Thyroid gland (tissue), 4 donors: Measurements from ENCODE around the gene ZFP36L1. TPM values are rescaled to one million over a fixed set of nuclear protein-coding genes. Genes with fewer than 3 reads are reported as not detected.

Source experiments
- DNase-seq, 2 donors: peaks; one replicate each; pipeline ENCODE4 v3.0.0-alpha.2; 2019
- H3K27ac ChIP-seq, 3 donors: fragments of 200-600 bp; sonication (generic); 1 replicate in 2 of 3; 2 replicates in 1 of 3; pipeline ENCODE4 v1.5.1; 2016 to 2019; ENCODE audit warnings: mild to moderate bottlenecking in 1 of 3, moderate library complexity in 1 of 3
- H3K27me3 ChIP-seq: fragments of 200-600 bp; sonication (generic); one replicate; pipeline ENCODE4 v1.5.1; 2019
- H3K36me3 ChIP-seq, 2 donors: fragments of 200-600 bp; sonication (generic); one replicate each; pipeline ENCODE4 v1.5.1; 2016 to 2019
- H3K4me1 ChIP-seq, 2 donors: fragments of 200-600 bp; sonication (generic); one replicate each; pipeline ENCODE4 v1.5.1; 2017 to 2019
- H3K4me3 ChIP-seq, 3 donors: fragments of 200-600 bp; sonication (generic); replicated peaks in 1 of 3; 1 replicate in 2 of 3; 2 replicates in 1 of 3; pipeline ENCODE4 v1.5.1; 2016; ENCODE audit warnings: mild to moderate bottlenecking in 1 of 3
- H3K9me3 ChIP-seq: fragments of 200-600 bp; sonication (generic); one replicate; pipeline ENCODE4 v1.5.1; 2017
- CTCF ChIP-seq, 6 experiments: fragments of 200-600 bp in 3 of 6; fragments of 450-650 bp in 3 of 6; sonication (generic) in 3 of 6; IDR thresholded peaks; one replicate each; pipeline ENCODE4 v1.5.1; 2016 to 2019; ENCODE audit warnings: antibody characterized with exemption in 6 of 6, mild to moderate bottlenecking in 2 of 6, inconsistent platforms in 1 of 6, moderate library complexity in 1 of 6
- POLR2A ChIP-seq, 2 donors: fragments of 450-650 bp; IDR thresholded peaks; one replicate each; pipeline ENCODE4 v1.6.1; 2017; ENCODE audit warnings: antibody characterized with exemption in 2 of 2, mild to moderate bottlenecking in 2 of 2, moderate library complexity in 1 of 2
- WGBS, 2 donors: methylation state at CpG; one replicate each; pipeline ENCODE4 v1.1.5; 2017; 5-methylcytosine and 5-hydroxymethylcytosine counted together
- intact Hi-C: fragments of 100-400 bp; cut with DNase I; formaldehyde crosslinking; loops from one replicate; pipeline ENCODE4 v1.15.1; 2023
- total RNA-seq, 4 donors: library from RNA; depleted of rRNA; stranded (reverse); fragments of >200 nt; gene quantifications; one replicate each; pipeline ENCODE4 v1.2.3, GENCODE V29; 2016

ZFP36L1 gene
- total RNA-seq, 4 donors from 2014 or later, result 96.9 to 274 (median 127) TPM

GRCh38 chr14:68762953-68763764 lies 29.7 kb downstream of the ZFP36L1 start:
- Histone ChIP-seq H3K27me3 (no peaks in the 10 kb centered on the region), H3K27ac (peak overlapping the region in 2 of 3 donors; percentile 21 to 51), H3K9me3 (no peaks in the 10 kb centered on the region), H3K4me3 (no peak overlapping the region), H3K36me3 (no peaks in the 10 kb centered on the region), H3K4me1 (peaks cover 4 to 16% of the 10 kb centered on the region in 2 donors)
- DNase-seq, result peak; percentile 38 to 52
- intact Hi-C loops, result no loop called here
- 40 to 51% methylated on average over 11 of the region's 11 CpGs for WGBS, 2 donors
- TF ChIP-seq POLR2A (IDR thresholded peaks at IDR 0.05) (no peak), CTCF (IDR thresholded peaks at IDR 0.05) (no peak)

- Histone ChIP-seq H3K4me1 (peaks cover 4 to 22% of the 10 kb centered on the region in 2 donors), H3K36me3 (no peaks in the 10 kb centered on the region), H3K9me3 (no peaks in the 10 kb centered on the region), H3K27me3 (no peaks in the 10 kb centered on the region), H3K27ac (no peak overlapping the region), H3K4me3 (no peak overlapping the region)
- TF ChIP-seq CTCF (IDR thresholded peaks at IDR 0.05) (no peak), POLR2A (IDR thresholded peaks at IDR 0.05) (no peak)
- WGBS, 2 donors, result 100% methylated on average over 1 of the region's 1 CpG
- no peak for DNase-seq
- intact Hi-C loops, result no loop called here
These were observed 31.5 kb downstream of the ZFP36L1 start for GRCh38 chr14:68761391-68761790.

- Histone ChIP-seq H3K36me3 (no peaks in the 10 kb centered on the region), H3K27ac (no peak overlapping the region), H3K27me3 (no peaks in the 10 kb centered on the region), H3K4me3 (no peak overlapping the region), H3K9me3 (no peaks in the 10 kb centered on the region), H3K4me1 (peaks cover 4 to 22% of the 10 kb centered on the region in 2 donors)
- WGBS, 2 donors, result 91 to 92% methylated on average over 2 of the region's 2 CpGs
- intact Hi-C loops, result no loop called here
- DNase-seq, result no peak
- TF ChIP-seq POLR2A (IDR thresholded peaks at IDR 0.05), result no peak
- no peak for TF ChIP-seq CTCF (IDR thresholded peaks at IDR 0.05)
These were observed 32.1 kb downstream of the ZFP36L1 start for GRCh38 chr14:68760761-68761160.

- intact Hi-C loops, result no loop called here
- Histone ChIP-seq H3K27me3 (no peaks in the 10 kb centered on the region), H3K27ac (no peak overlapping the region), H3K36me3 (no peaks in the 10 kb centered on the region), H3K9me3 (no peaks in the 10 kb centered on the region), H3K4me1 (peaks cover 4 to 22% of the 10 kb centered on the region in 2 donors), H3K4me3 (no peak overlapping the region)
- TF ChIP-seq CTCF (IDR thresholded peaks at IDR 0.05) (no peak), POLR2A (IDR thresholded peaks at IDR 0.05) (no peak)
- DNase-seq, result no peak
- WGBS, 2 donors, result 76 to 84% methylated on average over 5 of the region's 5 CpGs
These were observed 32.9 kb downstream of the ZFP36L1 start for GRCh38 chr14:68759937-68760336.

GRCh38 chr14:68759017-68759560 lies 33.8 kb downstream of the ZFP36L1 start:
- WGBS, 2 donors, result 87 to 96% methylated on average over 8 of the region's 8 CpGs

More at GRCh38 chr14:68759017-68759560, 33.8 kb downstream of the ZFP36L1 start:
- peaks cover 4 to 22% of the 10 kb centered on the region in 2 donors for H3K4me1 ChIP-seq
- H3K36me3 ChIP-seq, result no peaks in the 10 kb centered on the region
- no peaks in the 10 kb centered on the region for H3K27me3 ChIP-seq
- H3K9me3 ChIP-seq, result no peaks in the 10 kb centered on the region
- no peak overlapping the region for H3K27ac ChIP-seq
- intact Hi-C loops, result no loop called here
- no peak overlapping the region for H3K4me3 ChIP-seq
- no peak for TF ChIP-seq CTCF (IDR thresholded peaks at IDR 0.05)
- TF ChIP-seq POLR2A (IDR thresholded peaks at IDR 0.05), result no peak
- no peak for DNase-seq
